ENCODE results near the gene ROBO1.

ROBO1 gene

GRCh38 chr3:78569804-78570203 lies 1198.0 kb downstream of the ROBO1 start:
- DNase-seq: no peak

GRCh38 chr3:78565712-78566111 lies 1202.1 kb downstream of the ROBO1 start:
- no peak for DNase-seq

- no peak for DNase-seq
Observed at GRCh38 chr3:78562328-78562727, 1205.5 kb downstream of the ROBO1 start.

Measured in NCI-H2029 (cell line).